Hepatocyte (in vitro differentiated cells): ENCODE measurements around the gene SLC9A4. TPM values are rescaled to one million over a fixed set of nuclear protein-coding genes. Genes with fewer than 3 reads are reported as not detected.

Experiments used
- DNase-seq: peaks from one replicate; pipeline ENCODE4 v3.0.0-alpha.2; 2016; ENCODE audit warnings: low spot score
- H2AFZ ChIP-seq: fragments of 200-600 bp; sonication (generic); 2 replicates; pipeline ENCODE4 v1.6.0; 2016; ENCODE audit warnings: antibody characterized with exemption, mild to moderate bottlenecking
- H3K27ac ChIP-seq: fragments of 200-600 bp; sonication (generic); 2 replicates; pipeline ENCODE4 v1.5.1; 2016; ENCODE audit warnings: mild to moderate bottlenecking
- H3K27me3 ChIP-seq: fragments of 200-600 bp; sonication (generic); 2 replicates; pipeline ENCODE4 v1.6.1; 2016
- H3K36me3 ChIP-seq: fragments of 200-600 bp; sonication (generic); replicated peaks from 2 replicates; pipeline ENCODE4 v1.5.1; 2016; ENCODE audit warnings: low read depth; ENCODE audit not compliant: insufficient read depth
- H3K4me1 ChIP-seq: fragments of 200-600 bp; sonication (generic); 2 replicates; pipeline ENCODE4 v1.5.1; 2016; ENCODE audit warnings: mild to moderate bottlenecking, moderate library complexity; ENCODE audit not compliant: insufficient read depth
- H3K4me2 ChIP-seq: fragments of 200-600 bp; sonication (generic); 2 replicates; pipeline ENCODE4 v1.6.0; 2016
- H3K4me3 ChIP-seq: fragments of 200-600 bp; sonication (generic); 2 replicates; pipeline ENCODE4 v1.5.1; 2016; ENCODE audit warnings: mild to moderate bottlenecking
- H3K79me2 ChIP-seq: fragments of 200-600 bp; sonication (generic); 2 replicates; pipeline ENCODE4 v1.6.0; 2017; ENCODE audit warnings: mild to moderate bottlenecking
- H3K9me2 ChIP-seq: fragments of 200-600 bp; sonication (generic); replicated peaks from 2 replicates; pipeline ENCODE4 v1.6.0; 2017; ENCODE audit warnings: mild to moderate bottlenecking; ENCODE audit not compliant: insufficient read depth
- H3K9me3 ChIP-seq: fragments of 200-600 bp; sonication (generic); 2 replicates; pipeline ENCODE4 v1.5.1; 2016; ENCODE audit warnings: low read depth, mild to moderate bottlenecking
- H4K20me1 ChIP-seq: fragments of 200-600 bp; sonication (generic); 2 replicates; pipeline ENCODE4 v1.6.0; 2016; ENCODE audit warnings: mild to moderate bottlenecking; ENCODE audit not compliant: insufficient read depth, poor library complexity, severe bottlenecking
- EZH2 ChIP-seq: fragments of 200-600 bp; sonication (generic); IDR thresholded peaks from 2 replicates; pipeline ENCODE4 v1.6.1; 2016; ENCODE audit warnings: antibody characterized with exemption, mild to moderate bottlenecking, borderline replicate concordance
- EZH2phosphoT487 ChIP-seq: fragments of 200-600 bp; sonication (generic); IDR thresholded peaks from one replicate; pipeline ENCODE4 v1.6.1; 2018; ENCODE audit warnings: antibody characterized with exemption, mild to moderate bottlenecking, low read depth, moderate library complexity; ENCODE audit not compliant: unreplicated experiment, severe bottlenecking
- WGBS: methylation state at CpG from one replicate; pipeline ENCODE4 v1.1.6; 2016; ENCODE audit warnings: low lambda C conversion rate; ENCODE audit errors: missing lambda C conversion rate; 5-methylcytosine and 5-hydroxymethylcytosine counted together
- polyA plus RNA-seq: library from polyadenylated mRNA; unstranded; fragments of >200 nt; fragmentation: Nextera tagmentation; extraction: Ambion mirVana; gene quantifications from 2 replicates; pipeline ENCODE4 v1.2.1, GENCODE V29; 2016
- total RNA-seq: library from RNA; depleted of rRNA; stranded (reverse); fragments of >200 nt; gene quantifications from 2 replicates; pipeline ENCODE4 v1.2.3, GENCODE V29; 2014
- TF ChIP-seq, protein P1 (sequence below): fragments of 200-600 bp; sonication (generic); IDR thresholded peaks from 2 replicates; pipeline ENCODE4 v1.5.1; 2016; ENCODE audit warnings: antibody characterized with exemption, mild to moderate bottlenecking; ENCODE audit not compliant: poor library complexity

The SLC9A4 gene
- total and polyA plus RNA-seq, 2 experiments from 2014 or later: 0.80 to 1.6 TPM

- TF ChIP-seq EZH2 (no peak), EZH2phosphoT487 (no peak)
- TF ChIP-seq, protein P1, sequence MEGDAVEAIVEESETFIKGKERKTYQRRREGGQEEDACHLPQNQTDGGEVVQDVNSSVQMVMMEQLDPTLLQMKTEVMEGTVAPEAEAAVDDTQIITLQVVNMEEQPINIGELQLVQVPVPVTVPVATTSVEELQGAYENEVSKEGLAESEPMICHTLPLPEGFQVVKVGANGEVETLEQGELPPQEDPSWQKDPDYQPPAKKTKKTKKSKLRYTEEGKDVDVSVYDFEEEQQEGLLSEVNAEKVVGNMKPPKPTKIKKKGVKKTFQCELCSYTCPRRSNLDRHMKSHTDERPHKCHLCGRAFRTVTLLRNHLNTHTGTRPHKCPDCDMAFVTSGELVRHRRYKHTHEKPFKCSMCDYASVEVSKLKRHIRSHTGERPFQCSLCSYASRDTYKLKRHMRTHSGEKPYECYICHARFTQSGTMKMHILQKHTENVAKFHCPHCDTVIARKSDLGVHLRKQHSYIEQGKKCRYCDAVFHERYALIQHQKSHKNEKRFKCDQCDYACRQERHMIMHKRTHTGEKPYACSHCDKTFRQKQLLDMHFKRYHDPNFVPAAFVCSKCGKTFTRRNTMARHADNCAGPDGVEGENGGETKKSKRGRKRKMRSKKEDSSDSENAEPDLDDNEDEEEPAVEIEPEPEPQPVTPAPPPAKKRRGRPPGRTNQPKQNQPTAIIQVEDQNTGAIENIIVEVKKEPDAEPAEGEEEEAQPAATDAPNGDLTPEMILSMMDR: no peak
These were observed 1.8 kb downstream of the SLC9A4 start for GRCh38 chr2:102474785-102475184.

GRCh38 chr2:102478686-102479470, 5.9 kb downstream of the SLC9A4 start:
- 93% methylated on average over 36 of the region's 36 CpGs for WGBS
- TF ChIP-seq, protein P1: no peak
- TF ChIP-seq EZH2: no peak
- no peaks in the 10 kb centered on the region for H3K36me3 ChIP-seq

More at GRCh38 chr2:102474785-102475184, 1.8 kb downstream of the SLC9A4 start:
- DNase-seq: no peak
- H2AFZ ChIP-seq: no peak overlapping the region
- H3K9me2 ChIP-seq: no peaks in the 10 kb centered on the region
- no peaks in the 10 kb centered on the region for H3K27me3 ChIP-seq
- no peaks in the 10 kb centered on the region for H3K4me1 ChIP-seq
- no peak overlapping the region for H3K27ac ChIP-seq
- no peaks in the 10 kb centered on the region for H4K20me1 ChIP-seq
- no peaks in the 10 kb centered on the region for H3K36me3 ChIP-seq
- H3K4me3 ChIP-seq: no peak overlapping the region
- H3K79me2 ChIP-seq: no peaks in the 10 kb centered on the region
- no peaks in the 10 kb centered on the region for H3K9me3 ChIP-seq
- no peak overlapping the region for H3K4me2 ChIP-seq

DNA sequence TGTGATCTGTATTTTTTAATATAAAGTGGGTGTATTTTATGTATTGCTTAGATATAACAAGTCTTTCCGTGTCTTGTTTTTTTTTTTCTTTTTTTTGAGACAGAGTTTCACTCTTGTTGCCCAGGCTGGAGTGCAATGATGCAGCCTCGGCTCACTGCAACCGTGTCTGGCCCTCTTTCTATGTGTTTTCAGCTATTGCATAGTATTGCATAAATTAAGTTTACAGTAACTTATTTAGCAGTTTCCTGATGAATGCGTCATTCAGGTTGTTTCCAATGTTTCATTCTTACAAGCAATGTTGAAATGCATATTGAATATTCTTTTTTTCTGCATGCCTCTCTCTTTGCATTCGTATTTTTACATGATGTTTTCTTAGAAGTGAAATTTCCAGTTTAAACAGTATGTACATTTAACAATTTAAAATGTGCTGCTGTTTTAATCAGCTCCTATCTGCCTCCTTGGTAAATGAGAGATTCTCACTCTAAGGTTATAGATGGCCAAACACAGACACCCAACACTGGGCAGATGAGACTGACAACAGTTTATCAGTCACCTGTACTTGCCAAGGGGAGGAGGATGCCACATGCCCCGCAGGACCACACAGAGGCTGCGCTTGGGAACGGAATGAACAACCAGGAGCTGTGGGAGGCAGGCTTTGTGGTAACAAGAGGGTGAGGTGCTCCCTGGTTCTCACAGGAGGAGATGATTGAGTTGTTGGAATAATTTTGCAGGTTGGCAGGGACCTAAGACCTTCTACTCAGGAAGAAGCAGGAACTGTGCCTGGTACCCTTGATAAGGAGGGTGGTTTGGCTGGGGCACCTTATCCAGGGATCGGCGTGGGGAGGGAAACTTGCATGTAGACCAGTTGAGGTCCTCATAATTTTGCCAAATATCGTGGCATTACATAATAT, 7.5 kb downstream of the SLC9A4 start:
- no peak for DNase-seq
- Histone ChIP-seq H3K27ac (no peak overlapping the region), H4K20me1 (no peaks in the 10 kb centered on the region), H2AFZ (no peak overlapping the region), H3K4me3 (no peak overlapping the region), H3K36me3 (no peaks in the 10 kb centered on the region), H3K4me1 (no peaks in the 10 kb centered on the region), H3K27me3 (no peaks in the 10 kb centered on the region), H3K79me2 (no peaks in the 10 kb centered on the region), H3K9me3 (no peaks in the 10 kb centered on the region), H3K9me2 (no peaks in the 10 kb centered on the region), H3K4me2 (no peak overlapping the region)
- WGBS: 91% methylated on average over 11 of the region's 11 CpGs
- TF ChIP-seq, protein P1: no peak
- TF ChIP-seq EZH2phosphoT487: no peak
- TF ChIP-seq EZH2: no peak

More at GRCh38 chr2:102478686-102479470, 5.9 kb downstream of the SLC9A4 start:
- H3K4me3 ChIP-seq: no peak overlapping the region
- no peaks in the 10 kb centered on the region for H4K20me1 ChIP-seq
- no peak overlapping the region for H3K4me2 ChIP-seq
- no peak for DNase-seq
- no peaks in the 10 kb centered on the region for H3K9me2 ChIP-seq
- no peaks in the 10 kb centered on the region for H3K4me1 ChIP-seq
- no peaks in the 10 kb centered on the region for H3K79me2 ChIP-seq
- H2AFZ ChIP-seq: no peak overlapping the region
- H3K27me3 ChIP-seq: no peaks in the 10 kb centered on the region
- H3K9me3 ChIP-seq: no peaks in the 10 kb centered on the region
- H3K27ac ChIP-seq: no peak overlapping the region
